Muscle of arm (tissue), 12 donors: ENCODE results near the gene CPA1. TPM values are rescaled to one million over a fixed set of nuclear protein-coding genes. Genes with fewer than 3 reads are reported as not detected.
"Not testable (repeated sequence)": the region's sequence is repeated elsewhere in the genome, so short reads cannot be mapped to it uniquely, and the experiment has no call there.

ENCODE experiments used
- DNase-seq: peaks from one replicate; pipeline ENCODE4 v3.0.0-alpha.2; 2013
- polyA plus RNA-seq, 12 donors: library from polyadenylated mRNA; unstranded; fragments of 120-200 nt; gene quantifications; one replicate each; pipeline ENCODE4 v1.2.1, GENCODE V29; 2013; ENCODE audit not compliant: insufficient read length in 12 of 12

CPA1 gene
- polyA plus RNA-seq, 12 donors = 1.9 to 6.6 (median 4.4) TPM; not detected in 2

GRCh38 chr7:130372402-130373165, 7.7 kb upstream of the CPA1 start:
- DNase-seq = no peak

GRCh38 chr7:130374507-130374906, 5.8 kb upstream of the CPA1 start:
- no peak for DNase-seq

GRCh38 chr7:130376461-130376860, 3.8 kb upstream of the CPA1 start:
- DNase-seq = not testable (repeated sequence)

- DNase-seq = no peak
Measured at GRCh38 chr7:130377178-130377577, 3.1 kb upstream of the CPA1 start.

- DNase-seq = no peak
Measured at GRCh38 chr7:130379019-130379418, 1.3 kb upstream of the CPA1 start.

GRCh38 chr7:130379532-130379920, 768 bp upstream of the CPA1 start:
- DNase-seq = no peak

GRCh38 chr7:130380861-130381455, 664 bp downstream of the CPA1 start:
- no peak for DNase-seq

GRCh38 chr7:130381468-130382312, 1.4 kb downstream of the CPA1 start:
- no peak for DNase-seq

- no peak for DNase-seq
Measured at GRCh38 chr7:130383187-130383980, 3.1 kb downstream of the CPA1 start.

GRCh38 chr7:130384371-130384801, 4.1 kb downstream of the CPA1 start:
- no peak for DNase-seq

- DNase-seq = no peak
Measured at GRCh38 chr7:130384841-130385599, 4.7 kb downstream of the CPA1 start.

GRCh38 chr7:130385600-130386066, 5.3 kb downstream of the CPA1 start:
- no peak for DNase-seq

GRCh38 chr7:130386876-130387275, 6.6 kb downstream of the CPA1 start:
- DNase-seq = no peak

GRCh38 chr7:130387306-130387627, 7.0 kb downstream of the CPA1 start:
- no peak for DNase-seq

GRCh38 chr7:130387628-130388403, 7.5 kb downstream of the CPA1 start:
- no peak for DNase-seq

GRCh38 chr7:130388671-130389070, 8.4 kb downstream of the CPA1 start:
- DNase-seq = no peak

- no peak for DNase-seq
Measured at GRCh38 chr7:130390486-130390885, 10.2 kb downstream of the CPA1 start.

- peak; percentile 77 for DNase-seq
Measured at GRCh38 chr7:130393101-130393561, 12.8 kb downstream of the CPA1 start.

GRCh38 chr7:130393841-130394411, 13.6 kb downstream of the CPA1 start:
- DNase-seq = no peak
